ENCODE measurements around the gene IGLON5. TPM values are rescaled to one million over a fixed set of nuclear protein-coding genes. Genes with fewer than 3 reads are reported as not detected.

Gene IGLON5
- polyA plus RNA-seq (ENCODE audit: insufficient read length in 3 of 3): 1 to 10 TPM; 2.7 to 3.7 (median 3.2) TPM

GRCh38 chr19:51311351-51312257 is at the start of gene IGLON5:
Gene IGLON5 (plus strand): TSS chr19:51311644. CDS start chr19:51311848, 204 bp downstream.
- DNase-seq (ENCODE audit: low read depth in 3 of 3, low spot score in 2 of 3): no peak

GRCh38 chr19:51263808-51264207 is 47.6 kb upstream of the IGLON5 start:
- no peak for DNase-seq (ENCODE audit: low read depth in 3 of 3, low spot score in 2 of 3)

DNA sequence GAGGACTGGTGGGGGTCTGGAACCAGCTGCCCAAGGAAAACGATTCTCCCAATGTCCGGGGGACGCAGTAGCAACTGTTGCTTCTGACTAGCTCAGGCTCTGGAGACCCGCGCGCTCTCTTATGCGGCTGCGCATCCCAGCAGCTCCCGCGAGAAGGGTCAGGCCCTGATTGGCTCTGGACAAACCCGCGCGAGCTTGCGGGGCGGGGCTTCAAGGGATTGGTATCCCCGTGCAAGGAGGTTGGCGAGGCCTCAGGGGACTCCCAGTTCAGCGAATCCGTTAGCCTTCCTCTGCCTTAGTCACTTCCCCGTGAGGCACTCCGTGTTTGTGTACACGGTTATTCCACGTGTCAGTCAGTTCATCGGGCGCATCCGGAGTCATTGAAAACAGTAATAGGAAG is 40.4 kb upstream of the IGLON5 start:
- no peak for DNase-seq (ENCODE audit: low read depth in 3 of 3, low spot score in 2 of 3)

DNA sequence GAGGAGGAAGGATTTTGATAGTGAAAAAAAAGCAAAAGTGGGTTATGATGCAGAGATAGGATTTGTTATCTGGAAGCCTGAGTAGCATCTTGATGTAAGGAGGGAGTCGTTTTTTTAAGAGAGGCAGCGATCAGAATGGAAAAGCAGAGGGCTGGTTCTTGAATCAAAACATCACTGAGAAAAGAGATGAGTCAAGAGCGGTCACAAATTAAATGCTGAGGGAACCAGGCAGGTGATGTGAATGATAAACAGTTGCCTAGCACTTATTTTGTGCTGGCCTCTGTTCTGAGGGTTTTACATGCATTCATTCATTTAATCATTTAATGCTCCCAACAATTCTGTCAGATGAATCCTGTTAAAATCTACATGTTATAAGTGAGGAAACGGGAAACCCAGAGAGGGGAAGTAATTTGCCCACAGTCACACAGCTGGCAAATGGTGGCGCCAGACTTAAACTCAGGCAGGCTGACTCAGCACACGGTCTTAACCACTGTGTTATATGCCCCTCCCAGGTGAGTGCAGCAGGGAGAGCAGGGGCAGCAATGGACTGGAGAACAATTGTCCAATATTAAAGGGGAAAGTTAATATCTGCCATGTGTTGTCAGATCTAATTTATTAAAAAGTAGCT is 39.1 kb upstream of the IGLON5 start:
- DNase-seq (ENCODE audit: low read depth in 3 of 3, low spot score in 2 of 3): no peak

DNA sequence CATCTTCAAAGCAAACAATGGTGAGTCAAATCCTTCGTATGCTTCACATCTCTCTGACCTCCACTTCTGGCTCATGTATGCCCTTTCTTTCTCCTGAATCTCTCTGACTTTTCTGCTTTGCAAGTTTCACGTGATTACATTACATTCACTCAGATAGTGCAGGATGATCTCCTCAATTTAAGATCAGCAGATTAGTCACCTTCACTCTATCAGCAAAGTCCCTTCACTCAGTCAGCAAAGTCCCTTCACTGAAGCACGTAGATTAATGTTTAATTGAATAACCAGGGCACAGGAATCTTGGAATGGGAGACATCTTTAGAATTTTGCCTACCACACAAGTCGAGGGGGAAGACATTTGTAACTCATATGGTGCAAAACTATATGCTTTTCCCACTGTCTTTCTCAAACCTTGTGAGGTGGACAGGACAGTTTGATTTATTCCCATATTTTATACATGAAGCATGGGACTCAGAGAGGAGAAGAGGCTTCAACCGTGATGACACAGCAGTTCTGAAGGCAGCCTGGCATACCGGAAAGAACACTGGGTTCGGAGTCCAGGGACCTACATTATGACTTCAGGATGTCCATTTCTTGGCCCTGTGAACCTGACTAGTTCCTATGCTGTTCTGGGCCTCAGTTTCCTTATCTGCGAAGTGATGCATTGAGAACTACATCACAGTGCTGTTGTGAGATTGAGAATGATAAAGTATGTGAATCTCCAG is 37.2 kb upstream of the IGLON5 start:
- DNase-seq (ENCODE audit: low read depth in 3 of 3, low spot score in 2 of 3): no peak

DNA sequence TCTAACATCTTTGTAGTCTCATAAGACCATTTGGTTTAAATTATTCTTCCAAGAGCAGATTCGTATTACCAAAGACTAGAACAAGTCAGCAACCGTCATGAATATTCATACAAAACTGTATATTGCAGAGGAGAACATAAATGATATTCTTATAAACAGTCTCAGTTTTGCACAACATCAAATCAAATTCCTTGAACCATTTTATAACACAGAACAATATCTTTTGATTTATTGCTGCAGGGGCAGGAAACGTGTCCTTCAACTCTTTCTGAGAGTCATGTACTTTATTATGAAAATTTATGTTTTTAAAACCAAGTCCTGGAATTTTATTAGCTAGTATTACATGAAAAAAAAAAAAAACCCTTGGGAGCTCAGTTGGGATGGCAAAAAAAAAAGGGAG is 34.3 kb upstream of the IGLON5 start:
- no peak for DNase-seq (ENCODE audit: low read depth in 3 of 3, low spot score in 2 of 3)

GRCh38 chr19:51282335-51282734 is 29.1 kb upstream of the IGLON5 start:
- DNase-seq (ENCODE audit: low read depth in 3 of 3, low spot score in 2 of 3): no peak

- DNase-seq (ENCODE audit: low read depth in 3 of 3, low spot score in 2 of 3): no peak
These were observed 25.8 kb upstream of the IGLON5 start for GRCh38 chr19:51285682-51286081.

- DNase-seq (ENCODE audit: low read depth in 3 of 3, low spot score in 2 of 3): no peak
These were observed 21.8 kb upstream of the IGLON5 start for GRCh38 chr19:51289635-51290034.

DNA sequence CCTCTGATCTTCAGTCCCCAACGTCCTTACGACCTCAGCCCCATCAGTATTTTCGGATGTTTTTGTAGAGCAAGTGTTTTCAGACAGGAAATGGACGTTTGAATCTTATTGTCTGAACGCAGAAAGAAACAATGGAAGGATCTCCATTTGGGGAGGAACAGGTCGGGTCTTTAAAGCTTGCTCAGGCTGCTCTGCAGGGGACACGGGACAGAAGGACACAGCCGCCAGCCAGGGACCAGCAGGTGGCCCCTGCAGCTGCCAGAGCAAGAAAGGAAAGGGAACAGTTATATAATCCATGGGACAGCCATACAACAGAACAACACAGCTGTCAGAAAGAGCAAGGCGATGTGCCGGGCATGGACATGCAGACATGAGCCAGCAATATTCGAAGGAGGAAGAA is 18.5 kb upstream of the IGLON5 start:
- DNase-seq (ENCODE audit: low read depth in 3 of 3, low spot score in 2 of 3): no peak

DNA sequence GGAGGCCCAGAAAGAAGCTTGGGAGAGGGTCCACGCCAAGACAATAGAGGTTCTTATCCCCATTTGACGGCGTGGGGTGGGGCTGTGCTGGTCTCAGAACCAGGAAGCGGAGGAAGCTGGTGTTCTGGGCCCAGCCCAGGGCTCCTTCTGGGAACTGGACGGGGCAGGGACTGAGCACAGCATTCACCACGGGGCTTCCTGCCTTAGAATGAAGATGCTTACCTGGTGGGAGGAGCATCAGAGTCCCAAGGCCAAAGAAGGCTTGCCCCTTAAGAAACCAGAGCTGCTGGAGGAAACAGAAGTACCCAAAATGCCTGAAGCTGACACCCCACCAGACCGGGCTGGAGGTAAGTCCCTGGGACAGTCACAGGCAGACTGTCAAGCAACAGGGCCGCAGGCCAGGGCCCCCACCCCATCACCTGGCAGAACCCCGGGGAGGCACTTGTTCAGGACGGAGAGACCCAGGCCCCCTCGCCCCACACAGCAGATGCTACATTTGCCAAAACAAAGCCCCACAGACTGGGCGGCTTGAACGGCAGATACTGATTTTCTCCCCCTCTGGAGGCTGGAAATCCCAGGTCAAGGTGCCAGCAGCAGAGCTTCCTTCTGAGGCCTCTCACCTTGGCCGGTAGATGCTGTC is 17.8 kb upstream of the IGLON5 start:
- DNase-seq (ENCODE audit: low read depth in 3 of 3, low spot score in 2 of 3): no peak

- DNase-seq (ENCODE audit: low read depth in 3 of 3, low spot score in 2 of 3): no peak
These were observed 17.1 kb upstream of the IGLON5 start for GRCh38 chr19:51294211-51294976.

GRCh38 chr19:51294977-51295375 is 16.5 kb upstream of the IGLON5 start:
- no peak for DNase-seq (ENCODE audit: low read depth in 3 of 3, low spot score in 2 of 3)

DNA sequence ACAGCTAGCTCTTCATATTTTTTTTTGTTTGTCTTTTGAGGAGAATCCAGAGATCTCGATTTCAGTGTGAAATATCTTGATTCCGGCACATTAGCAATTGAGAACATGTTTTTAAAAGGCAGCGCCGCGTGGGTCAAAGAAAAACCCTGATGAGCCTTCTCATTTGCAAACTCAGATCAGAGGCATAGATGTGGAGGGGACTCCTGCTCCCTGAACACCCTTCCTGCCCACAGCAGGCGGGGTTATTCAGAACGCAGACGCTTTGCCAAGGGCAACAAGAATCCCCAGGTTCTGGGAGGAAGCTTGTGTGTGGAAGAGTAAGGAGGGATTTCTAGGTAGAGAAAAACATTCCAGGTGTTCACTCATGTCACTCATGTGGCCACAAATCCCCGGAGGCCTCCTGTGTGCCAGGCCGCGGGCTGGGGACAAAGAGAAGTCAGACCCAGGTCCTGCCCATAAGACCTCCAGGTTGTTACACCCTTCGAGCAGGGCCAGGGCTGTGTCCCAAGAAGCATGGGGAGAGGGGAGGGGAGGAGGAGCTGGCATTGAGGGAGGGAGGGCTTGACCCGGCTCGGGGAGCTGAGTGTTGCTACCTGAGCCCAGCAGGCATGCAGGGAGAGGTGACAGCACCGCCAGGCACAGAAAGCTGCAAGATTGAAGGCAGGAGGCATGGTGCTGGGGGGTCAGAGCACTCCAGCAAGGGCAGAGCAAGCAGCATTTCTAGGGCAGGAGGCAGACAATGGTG is 15.9 kb upstream of the IGLON5 start:
- no peak for DNase-seq (ENCODE audit: low read depth in 3 of 3, low spot score in 2 of 3)

DNA sequence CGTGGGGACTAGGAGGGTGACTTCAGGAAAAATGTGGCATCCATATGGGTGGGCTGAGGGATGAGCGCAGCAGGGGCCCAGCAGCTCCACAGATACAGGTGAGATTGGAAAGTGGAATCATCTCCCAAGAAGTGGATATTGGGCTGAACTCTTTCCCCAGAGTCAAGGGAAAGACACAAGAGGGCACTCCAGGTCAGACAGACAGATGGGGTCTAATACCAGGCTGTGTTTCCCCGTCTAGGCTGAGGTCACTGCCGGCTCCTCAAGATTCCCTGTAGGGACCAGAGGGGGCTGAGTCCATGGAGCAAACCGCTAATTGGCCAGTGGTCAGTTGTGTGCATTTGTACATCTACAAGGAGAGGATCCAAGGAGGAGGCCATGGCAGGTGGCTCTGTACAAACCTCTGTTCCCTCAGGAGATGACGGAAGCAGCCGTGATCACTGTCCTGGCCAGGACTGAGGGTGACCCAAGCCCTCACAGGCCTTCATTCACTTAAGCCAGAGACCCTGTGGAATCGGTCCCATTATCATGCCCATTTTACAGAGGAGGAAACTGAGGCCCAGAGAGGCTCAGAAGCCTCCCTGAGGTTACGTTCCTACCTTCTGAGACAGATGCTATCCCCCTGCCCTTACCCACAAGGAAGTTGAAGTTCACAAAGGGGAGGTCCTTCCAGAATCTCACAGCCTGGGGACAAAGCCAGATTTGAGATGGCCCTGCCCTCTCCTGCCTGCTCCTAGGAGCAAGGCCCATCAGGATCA is 14.9 kb upstream of the IGLON5 start:
- no peak for DNase-seq (ENCODE audit: low read depth in 3 of 3, low spot score in 2 of 3)

GRCh38 chr19:51297406-51297805 is 14.0 kb upstream of the IGLON5 start:
- DNase-seq (ENCODE audit: low read depth in 3 of 3, low spot score in 2 of 3): no peak

DNA sequence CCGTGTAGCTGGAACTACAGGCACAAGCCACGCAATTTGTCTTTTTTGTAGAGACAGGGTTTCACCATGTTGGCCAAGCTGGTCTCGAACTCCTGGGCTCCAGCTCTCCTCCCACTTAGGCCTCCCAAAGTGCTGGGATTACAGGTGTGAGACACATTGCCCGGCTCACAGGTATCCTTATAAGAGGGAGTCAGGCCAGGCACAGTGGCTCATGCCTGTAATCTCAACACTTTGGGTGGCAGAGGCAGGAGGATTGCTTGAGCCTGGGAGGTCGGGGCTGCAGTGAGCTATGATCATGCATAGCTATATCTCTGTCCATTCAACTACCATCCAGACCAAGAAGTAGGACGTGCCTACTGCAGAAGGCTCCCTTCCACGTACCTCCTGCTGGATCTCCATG is 10.2 kb upstream of the IGLON5 start:
- no peak for DNase-seq (ENCODE audit: low read depth in 3 of 3, low spot score in 2 of 3)

DNA sequence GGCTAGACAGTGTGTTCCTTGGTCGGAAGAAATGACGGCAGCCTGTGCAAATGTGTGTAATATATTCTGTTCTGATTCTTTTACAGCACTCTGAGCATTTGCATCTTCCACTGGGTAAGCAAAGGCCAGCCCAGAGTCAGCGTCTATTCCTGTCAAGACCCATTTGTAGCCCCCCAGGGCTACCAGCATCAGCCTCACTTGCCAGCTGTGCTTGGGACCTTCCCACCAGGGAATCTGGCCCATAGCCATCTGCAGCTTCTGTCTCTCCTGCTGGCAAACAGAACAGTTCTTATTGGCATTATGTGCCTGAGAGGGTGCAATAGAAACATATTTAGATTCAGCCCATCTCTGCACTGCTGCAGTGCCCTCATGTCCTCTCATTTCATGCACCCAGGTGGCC is 6.0 kb upstream of the IGLON5 start:
- no peak for DNase-seq (ENCODE audit: low read depth in 3 of 3, low spot score in 2 of 3)

- DNase-seq (ENCODE audit: low read depth in 3 of 3, low spot score in 2 of 3): no peak
These were observed 5.2 kb downstream of the IGLON5 start for GRCh38 chr19:51316688-51317087.

All from right renal cortex interstitium (tissue), 3 donors.